Testis (tissue), 3 donors: ENCODE results near the gene STRN3. TPM values are rescaled to one million over a fixed set of nuclear protein-coding genes. Genes with fewer than 3 reads are reported as not detected.

Experiments
- DNase-seq: peaks from one replicate; pipeline ENCODE4 v3.0.0-alpha.2; 2019
- H3K27ac ChIP-seq, 2 donors: fragments of 200-600 bp; sonication (generic); one replicate each; pipeline ENCODE4 v1.5.1; 2019
- H3K27me3 ChIP-seq: fragments of 200-600 bp; sonication (generic); one replicate; pipeline ENCODE4 v1.5.1; 2019
- H3K36me3 ChIP-seq: fragments of 200-600 bp; sonication (generic); one replicate; pipeline ENCODE4 v1.5.1; 2017; ENCODE audit warnings: low read depth; ENCODE audit errors: missing control alignments
- H3K4me1 ChIP-seq: fragments of 200-600 bp; sonication (generic); one replicate; pipeline ENCODE4 v1.5.1; 2019
- H3K4me3 ChIP-seq, 2 donors: fragments of 200-600 bp; sonication (generic); one replicate each; pipeline ENCODE4 v1.5.1; 2017 to 2019
- H3K9me3 ChIP-seq: fragments of 200-600 bp; sonication (generic); one replicate; pipeline ENCODE4 v1.5.1; 2017
- POLR2A ChIP-seq: fragments of 450-650 bp; IDR thresholded peaks from one replicate; pipeline ENCODE4 v1.6.1; 2017; ENCODE audit warnings: antibody characterized with exemption, mild to moderate bottlenecking, moderate library complexity
- WGBS, 2 donors: methylation state at CpG; one replicate each; pipeline ENCODE4 v1.1.5; 2018; 5-methylcytosine and 5-hydroxymethylcytosine counted together
- intact Hi-C: fragments of 100-400 bp; cut with DNase I; formaldehyde crosslinking; loops from one replicate; pipeline ENCODE4 v1.15.1; 2023; ENCODE audit warnings: low total_unique reads
- polyA plus RNA-seq: library from polyadenylated mRNA; stranded (reverse); fragments of 350-450 nt; fragmentation: Illumina TruSeq; extraction: RNeasy Lipid Tissue Mini Kit (QIAGEN cat#74804); gene quantifications from one replicate; pipeline ENCODE4 v1.2.3, GENCODE V29; 2014; ENCODE audit warnings: low read depth, low replicate concordance; ENCODE audit not compliant: insufficient read depth
- total RNA-seq, 2 donors: library from RNA; depleted of rRNA; stranded (reverse); fragments of >200 nt; gene quantifications; one replicate each; pipeline ENCODE4 v1.2.3, GENCODE V29; 2016
- TF ChIP-seq, protein P1 (sequence below), 3 experiments: fragments of 450-650 bp in 2 of 3; fragments of 200-600 bp in 1 of 3; sonication (generic) in 1 of 3; IDR thresholded peaks; one replicate each; pipeline ENCODE4 v1.5.1; 2016 to 2019; ENCODE audit warnings: antibody characterized with exemption in 3 of 3, mild to moderate bottlenecking in 2 of 3, moderate library complexity in 1 of 3

STRN3 gene
- total and polyA plus RNA-seq, 3 donors from 2014 or later, result 35.1 to 65.2 (median 60.1) TPM

DNA sequence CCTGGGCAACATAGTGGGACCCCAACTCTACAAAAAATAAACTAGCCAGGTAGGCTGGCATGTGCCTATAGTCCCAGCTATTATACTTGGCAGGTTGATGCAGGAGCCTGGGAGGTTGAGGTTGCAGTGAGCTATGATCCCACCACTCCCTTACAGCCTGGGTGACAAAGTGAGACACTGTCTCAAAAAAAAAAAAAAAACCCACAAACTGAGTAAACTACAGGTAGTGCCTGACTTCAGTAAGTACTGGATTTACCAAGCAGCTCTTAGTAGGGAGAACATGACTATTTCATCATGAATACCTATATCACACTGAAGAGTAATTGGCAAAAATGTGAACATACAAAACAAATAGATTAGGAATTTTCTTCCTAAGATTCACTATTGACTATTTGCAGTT is 33.1 kb downstream of the STRN3 start:
- Histone ChIP-seq H3K36me3 (no peaks in the 10 kb centered on the region), H3K9me3 (no peaks in the 10 kb centered on the region), H3K27ac (no peak overlapping the region), H3K27me3 (no peaks in the 10 kb centered on the region), H3K4me3 (no peak overlapping the region), H3K4me1 (peaks cover 3% of the 10 kb centered on the region)
- DNase-seq, result no peak
- intact Hi-C loops, result no loop called here
- TF ChIP-seq POLR2A, result no peak
- TF ChIP-seq, protein P1, sequence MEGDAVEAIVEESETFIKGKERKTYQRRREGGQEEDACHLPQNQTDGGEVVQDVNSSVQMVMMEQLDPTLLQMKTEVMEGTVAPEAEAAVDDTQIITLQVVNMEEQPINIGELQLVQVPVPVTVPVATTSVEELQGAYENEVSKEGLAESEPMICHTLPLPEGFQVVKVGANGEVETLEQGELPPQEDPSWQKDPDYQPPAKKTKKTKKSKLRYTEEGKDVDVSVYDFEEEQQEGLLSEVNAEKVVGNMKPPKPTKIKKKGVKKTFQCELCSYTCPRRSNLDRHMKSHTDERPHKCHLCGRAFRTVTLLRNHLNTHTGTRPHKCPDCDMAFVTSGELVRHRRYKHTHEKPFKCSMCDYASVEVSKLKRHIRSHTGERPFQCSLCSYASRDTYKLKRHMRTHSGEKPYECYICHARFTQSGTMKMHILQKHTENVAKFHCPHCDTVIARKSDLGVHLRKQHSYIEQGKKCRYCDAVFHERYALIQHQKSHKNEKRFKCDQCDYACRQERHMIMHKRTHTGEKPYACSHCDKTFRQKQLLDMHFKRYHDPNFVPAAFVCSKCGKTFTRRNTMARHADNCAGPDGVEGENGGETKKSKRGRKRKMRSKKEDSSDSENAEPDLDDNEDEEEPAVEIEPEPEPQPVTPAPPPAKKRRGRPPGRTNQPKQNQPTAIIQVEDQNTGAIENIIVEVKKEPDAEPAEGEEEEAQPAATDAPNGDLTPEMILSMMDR (IDR thresholded peaks at IDR 0.05), result no peak

DNA sequence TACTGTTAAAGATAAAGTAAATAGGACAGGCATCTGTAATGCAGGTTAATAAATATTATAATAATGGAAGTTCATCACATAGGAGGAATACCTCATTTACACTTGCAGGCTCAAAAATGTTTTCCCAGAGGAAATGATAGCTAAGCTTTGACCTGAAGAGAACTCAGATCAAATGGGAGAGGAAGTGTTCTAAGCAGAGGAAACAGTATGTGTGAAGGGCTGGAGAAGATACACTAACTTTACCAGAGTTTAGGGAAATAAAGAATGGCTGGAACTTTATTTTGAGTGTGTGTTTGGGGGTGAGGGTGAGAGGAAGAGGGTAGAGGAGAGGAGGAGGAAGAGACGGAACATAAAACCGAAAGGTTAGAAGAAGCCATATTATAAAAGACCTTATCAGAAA is 34.8 kb downstream of the STRN3 start:
- peaks cover 3% of the 10 kb centered on the region for H3K4me1 ChIP-seq
- H3K27ac ChIP-seq, result no peak overlapping the region
- H3K9me3 ChIP-seq, result no peaks in the 10 kb centered on the region
- no peak overlapping the region for H3K4me3 ChIP-seq
- H3K36me3 ChIP-seq, result no peaks in the 10 kb centered on the region
- 81 to 85% methylated on average over 2 of the region's 2 CpGs for WGBS, 2 donors
- DNase-seq, result no peak
- no peaks in the 10 kb centered on the region for H3K27me3 ChIP-seq
- intact Hi-C loops, result no loop called here
- TF ChIP-seq, protein P1 (IDR thresholded peaks at IDR 0.05), result no peak
- no peak for TF ChIP-seq POLR2A

DNA sequence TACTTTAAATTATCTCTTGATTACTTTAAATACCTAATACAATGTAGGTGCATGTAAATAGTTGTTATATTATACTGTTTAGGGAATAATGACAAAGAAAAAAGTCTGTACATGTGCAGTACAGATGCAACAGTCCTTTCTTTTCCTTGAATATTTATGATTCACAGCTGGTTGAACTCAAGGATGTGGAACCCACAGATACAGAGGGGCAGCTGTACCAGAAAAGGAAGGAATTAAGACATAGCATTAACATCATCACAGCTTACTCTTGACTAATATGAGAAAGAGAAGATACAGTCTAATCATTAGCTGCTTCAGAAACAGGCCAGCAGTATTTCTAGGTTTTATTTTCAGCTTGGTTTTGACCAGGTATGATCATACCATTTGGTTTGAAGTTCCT is 35.4 kb downstream of the STRN3 start:
- Histone ChIP-seq H3K9me3 (no peaks in the 10 kb centered on the region), H3K4me3 (no peak overlapping the region), H3K27me3 (no peaks in the 10 kb centered on the region), H3K27ac (no peak overlapping the region), H3K4me1 (peaks cover 3% of the 10 kb centered on the region), H3K36me3 (no peaks in the 10 kb centered on the region)
- DNase-seq, result no peak
- intact Hi-C loops, result no loop called here
- TF ChIP-seq, protein P1 (IDR thresholded peaks at IDR 0.05), result no peak
- no peak for TF ChIP-seq POLR2A

DNA sequence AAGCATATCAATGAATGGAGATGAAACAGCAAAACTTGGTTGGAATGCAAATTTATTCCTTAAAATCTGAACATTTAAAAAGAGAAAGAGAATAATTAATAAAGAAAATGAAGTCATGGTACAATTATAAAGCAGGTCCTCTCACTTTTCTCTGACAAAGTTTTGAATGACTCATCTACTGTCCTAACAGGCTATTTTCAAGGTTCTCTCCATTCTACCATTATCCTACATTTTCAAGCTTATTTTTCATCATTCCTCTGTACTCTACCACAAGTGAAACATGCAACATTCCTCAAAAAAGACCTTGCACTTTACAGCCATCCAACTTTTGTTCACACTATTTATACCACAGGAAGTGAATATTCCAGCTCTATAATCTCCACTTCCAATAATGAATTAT is 37.7 kb downstream of the STRN3 start:
- Histone ChIP-seq H3K27ac (no peak overlapping the region), H3K36me3 (no peaks in the 10 kb centered on the region), H3K27me3 (no peaks in the 10 kb centered on the region), H3K4me3 (no peak overlapping the region), H3K9me3 (no peaks in the 10 kb centered on the region), H3K4me1 (no peaks in the 10 kb centered on the region)
- no peak for DNase-seq
- TF ChIP-seq, protein P1 (IDR thresholded peaks at IDR 0.05), result no peak
- no peak for TF ChIP-seq POLR2A
- intact Hi-C loops, result no loop called here

DNA sequence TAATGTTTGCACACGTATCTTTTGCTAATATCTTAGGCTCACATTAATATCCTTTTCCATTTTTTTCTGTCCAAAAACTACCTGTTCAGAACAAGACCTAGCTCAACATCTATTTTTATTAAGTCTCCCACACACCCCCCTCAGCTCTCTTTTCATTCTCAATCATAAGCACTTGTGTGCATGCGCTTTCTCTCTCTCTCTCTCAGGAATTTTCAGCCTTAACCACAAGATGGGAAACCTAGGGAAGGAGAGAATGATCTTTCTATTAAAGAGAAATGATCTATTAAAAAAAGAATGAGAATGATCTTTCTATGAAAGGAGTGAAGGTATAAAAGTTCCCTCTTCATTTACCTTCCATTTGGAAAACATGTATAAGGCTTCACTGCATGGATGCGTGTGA is 40.4 kb downstream of the STRN3 start:
- TF ChIP-seq, protein P1 (IDR thresholded peaks at IDR 0.05), result no peak
- TF ChIP-seq POLR2A, result no peak
- intact Hi-C loops, result no loop called here
- H3K9me3 ChIP-seq, result no peaks in the 10 kb centered on the region
- no peaks in the 10 kb centered on the region for H3K36me3 ChIP-seq
- H3K4me3 ChIP-seq, result no peak overlapping the region
- H3K27me3 ChIP-seq, result no peaks in the 10 kb centered on the region
- no peak for DNase-seq
- 88 to 91% methylated on average over 3 of the region's 3 CpGs for WGBS, 2 donors
- no peaks in the 10 kb centered on the region for H3K4me1 ChIP-seq
- no peak overlapping the region for H3K27ac ChIP-seq
